Measurements from ENCODE around the gene IRF2.
"Not testable (repeated sequence)": the region's sequence is repeated elsewhere in the genome, so short reads cannot be mapped to it uniquely, and the experiment has no call there.

IRF2 gene

GRCh38 chr4:184342857-184343237 is 131.5 kb downstream of the IRF2 start:
- DNase-seq, result not testable (repeated sequence)

- no peak for DNase-seq
These were observed 132.0 kb downstream of the IRF2 start for GRCh38 chr4:184342167-184342856.

GRCh38 chr4:184339398-184340193 is 134.8 kb downstream of the IRF2 start:
- not testable (repeated sequence) for DNase-seq

- DNase-seq, result no peak
These were observed 136.4 kb downstream of the IRF2 start for GRCh38 chr4:184337907-184338306.
